Measurements from ENCODE around the gene SLAMF1.
"Not testable (repeated sequence)": the region's sequence is repeated elsewhere in the genome, so short reads cannot be mapped to it uniquely, and the experiment has no call there.

SLAMF1 gene, protein sequence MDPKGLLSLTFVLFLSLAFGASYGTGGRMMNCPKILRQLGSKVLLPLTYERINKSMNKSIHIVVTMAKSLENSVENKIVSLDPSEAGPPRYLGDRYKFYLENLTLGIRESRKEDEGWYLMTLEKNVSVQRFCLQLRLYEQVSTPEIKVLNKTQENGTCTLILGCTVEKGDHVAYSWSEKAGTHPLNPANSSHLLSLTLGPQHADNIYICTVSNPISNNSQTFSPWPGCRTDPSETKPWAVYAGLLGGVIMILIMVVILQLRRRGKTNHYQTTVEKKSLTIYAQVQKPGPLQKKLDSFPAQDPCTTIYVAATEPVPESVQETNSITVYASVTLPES

DNA sequence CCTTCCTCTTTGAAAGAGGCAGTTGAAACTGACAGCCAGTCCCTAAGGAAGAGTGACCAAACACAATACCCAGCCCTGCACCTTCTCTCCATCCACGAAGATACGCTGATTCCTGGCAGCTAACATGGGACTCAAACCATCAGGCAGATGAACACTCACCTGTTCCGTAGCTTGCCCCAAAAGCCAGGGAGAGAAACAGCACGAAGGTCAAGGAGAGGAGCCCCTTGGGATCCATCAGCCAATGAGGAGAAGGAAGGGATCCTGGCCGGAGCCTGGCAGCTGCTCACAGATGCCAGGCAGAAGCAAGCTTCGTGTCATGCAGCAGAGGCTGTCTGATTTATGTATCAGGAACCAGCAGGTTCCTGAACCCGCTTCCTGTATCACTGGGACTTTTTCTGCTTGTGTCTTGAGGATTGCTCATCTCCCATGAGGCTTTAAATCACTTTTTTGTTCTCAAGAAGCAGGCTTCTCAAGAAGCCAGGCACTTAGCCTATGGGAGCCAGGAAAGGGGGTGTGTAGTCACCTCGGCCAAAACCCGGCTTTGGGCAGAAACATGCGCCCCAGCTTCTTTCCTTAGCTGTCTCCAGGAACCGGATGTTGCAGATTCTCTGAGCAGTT is at the start of gene SLAMF1:
TSS of gene SLAMF1 (minus strand) at position 334 of the 618 bp plus-strand sequence. CDS start at position 235, 99 bp downstream.
- DNase-seq (ENCODE audit: low read depth in 2 of 2): no peak

GRCh38 chr1:160692390-160692789 is 45.5 kb upstream of the SLAMF1 start:
- not testable (repeated sequence) for DNase-seq (ENCODE audit: low read depth in 2 of 2)

DNA sequence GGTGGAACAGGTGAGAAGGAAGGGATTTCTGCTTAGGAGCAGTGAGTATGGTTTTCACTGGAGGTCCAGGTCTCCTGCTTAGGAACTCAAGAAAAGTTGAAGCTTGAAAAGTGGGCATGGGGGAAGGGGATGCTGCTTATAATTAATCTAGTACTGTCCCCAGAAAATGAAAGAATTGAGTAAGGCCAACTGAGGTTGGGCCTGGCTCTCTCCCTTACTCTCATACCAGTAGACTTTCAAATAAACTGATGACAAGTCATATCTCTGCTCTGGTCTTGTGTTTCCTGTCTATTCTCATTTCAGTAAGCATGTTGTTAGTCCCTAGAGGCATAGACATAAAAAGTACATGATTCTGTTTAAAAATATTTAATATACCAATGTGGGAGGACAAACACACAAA is 38.4 kb upstream of the SLAMF1 start:
- DNase-seq (ENCODE audit: low read depth in 2 of 2): no peak

GRCh38 chr1:160682983-160683865 is 36.4 kb upstream of the SLAMF1 start:
- no peak for DNase-seq (ENCODE audit: low read depth in 2 of 2)

DNA sequence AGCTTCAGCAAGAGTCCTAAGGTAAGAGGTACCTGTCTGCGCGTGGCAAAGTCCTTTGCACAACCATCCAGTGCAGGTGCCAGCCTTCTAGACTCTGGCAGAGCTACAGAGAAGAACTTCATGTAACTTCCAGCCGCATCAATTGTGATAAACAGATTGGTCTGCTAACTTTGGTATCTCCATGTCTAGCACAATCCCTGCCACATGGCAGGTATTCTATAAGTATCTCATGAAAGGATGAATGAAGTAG is 35.0 kb upstream of the SLAMF1 start:
- no peak for DNase-seq (ENCODE audit: low read depth in 2 of 2)

GRCh38 chr1:160681066-160681890 is 34.4 kb upstream of the SLAMF1 start:
- DNase-seq (ENCODE audit: low read depth in 2 of 2): peak; percentile 72 to 85

- DNase-seq (ENCODE audit: low read depth in 2 of 2): no peak
Measured at GRCh38 chr1:160680399-160680798, 33.6 kb upstream of the SLAMF1 start.

GRCh38 chr1:160679893-160680292 is 33.0 kb upstream of the SLAMF1 start:
- no peak for DNase-seq (ENCODE audit: low read depth in 2 of 2)

DNA sequence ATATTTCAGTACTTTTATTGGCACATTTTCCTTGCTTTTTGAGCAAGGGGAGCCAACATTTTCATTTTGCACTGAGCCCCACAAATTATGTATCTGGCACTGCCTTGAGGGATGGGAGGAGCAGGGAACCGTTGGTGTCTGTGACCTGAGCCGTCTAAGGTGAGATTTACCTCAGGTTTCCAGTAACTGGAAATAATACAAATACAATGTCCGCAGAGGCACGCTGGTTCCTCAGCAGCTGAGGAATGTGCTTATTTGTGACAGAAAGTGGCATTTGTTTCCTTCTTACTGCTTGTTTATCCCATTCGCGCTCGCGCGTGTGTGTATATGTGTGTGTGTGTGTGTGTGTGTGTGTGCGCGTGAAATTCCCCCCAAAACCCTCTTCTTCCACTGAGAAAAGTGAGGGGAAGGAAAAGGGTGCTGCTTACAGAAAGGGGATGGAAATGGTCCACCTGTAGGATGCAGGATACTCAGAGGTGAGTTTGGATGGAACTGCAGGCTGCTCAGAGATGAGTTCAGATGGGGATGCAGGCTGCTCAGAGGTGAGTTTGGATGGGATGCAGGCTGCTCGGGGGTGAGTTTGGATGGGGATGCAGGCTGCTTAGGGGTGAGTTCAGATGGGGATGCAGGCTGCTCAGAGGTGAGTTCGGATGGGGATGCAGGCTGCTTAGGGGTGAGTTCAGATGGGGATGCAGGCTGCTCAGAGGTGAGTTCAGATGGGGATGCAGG is 30.2 kb upstream of the SLAMF1 start:
- no peak for DNase-seq (ENCODE audit: low read depth in 2 of 2)

DNA sequence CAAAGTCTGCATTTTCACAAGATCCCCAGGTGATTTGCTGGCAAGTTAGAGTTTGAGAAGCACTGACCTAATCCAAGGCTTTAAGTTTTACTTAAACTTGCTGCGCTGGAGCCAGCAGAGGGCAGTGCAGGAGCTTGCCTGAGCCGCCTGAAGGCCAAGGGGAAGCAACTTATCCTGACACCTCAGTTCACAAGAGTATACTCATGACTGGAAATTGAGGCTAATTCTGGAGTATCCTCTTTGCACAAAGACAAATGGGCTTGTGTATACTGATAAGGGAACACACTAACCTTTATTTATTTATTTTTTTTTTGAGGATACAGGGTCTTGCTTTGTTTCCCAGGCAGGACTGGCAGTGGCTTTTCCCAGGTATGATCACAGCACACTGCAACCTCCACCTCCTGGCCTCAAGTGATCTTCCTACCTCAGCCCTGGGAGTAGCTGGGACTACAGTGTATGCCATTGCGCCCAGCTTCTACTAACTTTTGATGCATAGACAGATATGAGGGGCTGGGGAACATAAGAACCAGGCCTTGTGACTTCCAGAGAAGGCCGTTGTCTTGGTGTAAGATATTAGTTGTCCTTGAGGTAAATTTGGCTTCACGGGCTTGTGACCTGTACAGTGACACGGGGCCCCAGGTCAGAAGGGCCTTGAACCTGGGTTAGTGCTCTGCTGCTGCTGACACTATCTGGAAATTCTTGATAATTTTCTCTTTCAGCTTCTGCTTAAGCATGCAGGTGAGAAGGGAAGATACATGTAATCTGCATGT is 29.0 kb upstream of the SLAMF1 start:
- DNase-seq (ENCODE audit: low read depth in 2 of 2): peak; percentile 39 to 50

DNA sequence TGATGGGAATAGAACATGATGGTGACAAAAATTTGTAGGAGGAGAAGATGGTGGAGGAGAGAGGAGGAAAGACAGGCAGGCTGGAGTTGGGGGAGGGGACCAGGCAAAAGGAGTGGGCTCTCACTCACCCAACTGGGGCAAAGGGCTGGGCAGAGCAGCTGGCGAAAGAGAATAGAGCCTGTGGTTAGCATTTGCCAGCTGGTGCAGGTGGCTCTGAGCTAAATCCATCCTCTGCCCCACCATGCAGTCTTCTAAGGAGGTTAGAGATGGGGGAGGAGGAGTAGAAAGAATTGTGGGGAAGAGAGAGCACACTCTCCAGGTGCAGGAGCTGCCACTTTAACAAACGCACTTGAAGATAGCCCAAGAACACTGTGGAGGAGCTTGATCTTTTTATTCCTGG is 27.6 kb upstream of the SLAMF1 start:
- no peak for DNase-seq (ENCODE audit: low read depth in 2 of 2)

- DNase-seq (ENCODE audit: low read depth in 2 of 2): no peak
Measured at GRCh38 chr1:160672789-160673695, 26.2 kb upstream of the SLAMF1 start.

GRCh38 chr1:160671603-160672517 is 25.0 kb upstream of the SLAMF1 start:
- no peak for DNase-seq (ENCODE audit: low read depth in 2 of 2)

- no peak for DNase-seq (ENCODE audit: low read depth in 2 of 2)
Measured at GRCh38 chr1:160670701-160671100, 23.9 kb upstream of the SLAMF1 start.

GRCh38 chr1:160669802-160670201 is 23.0 kb upstream of the SLAMF1 start:
- DNase-seq (ENCODE audit: low read depth in 2 of 2): no peak

DNA sequence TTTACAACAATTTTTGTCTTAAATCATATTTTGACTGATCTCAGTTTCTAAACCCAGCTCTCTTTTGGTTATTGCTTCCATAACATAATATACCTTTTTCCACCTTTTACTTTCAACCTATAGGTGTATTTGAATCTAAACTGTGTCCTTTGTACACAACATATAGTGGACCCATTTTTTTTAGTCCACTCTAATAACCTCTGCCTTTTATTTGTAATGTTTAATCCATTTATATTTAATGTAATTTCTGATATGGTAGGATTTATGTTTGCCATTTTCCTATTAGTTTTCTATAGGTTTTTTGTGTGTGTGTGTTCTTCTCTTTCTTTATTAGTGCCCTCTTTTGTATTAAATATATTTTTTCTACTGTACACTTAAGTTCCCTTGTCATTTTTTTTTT is 22.4 kb upstream of the SLAMF1 start:
- no peak for DNase-seq (ENCODE audit: low read depth in 2 of 2)

GRCh38 chr1:160667896-160668295 is 21.1 kb upstream of the SLAMF1 start:
- no peak for DNase-seq (ENCODE audit: low read depth in 2 of 2)

DNA sequence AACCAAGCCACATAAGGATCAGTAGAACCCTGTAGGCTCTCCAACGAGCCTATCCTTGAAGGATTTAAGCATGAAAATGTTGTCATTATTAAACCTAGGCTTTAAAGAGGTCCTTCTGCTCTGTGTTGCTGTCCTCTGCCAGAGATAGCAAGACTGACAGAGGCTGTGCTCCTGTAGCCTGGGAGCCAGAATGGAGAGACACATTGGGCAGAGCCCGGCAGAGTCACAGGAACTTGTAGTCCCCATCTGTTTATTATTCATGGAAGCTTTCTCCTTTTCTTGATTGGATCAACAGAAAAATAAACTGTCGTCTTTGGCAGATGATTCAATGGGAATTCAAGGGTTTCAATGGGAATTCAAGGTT is 19.2 kb upstream of the SLAMF1 start:
- no peak for DNase-seq (ENCODE audit: low read depth in 2 of 2)

All from stimulated activated CD4-positive, alpha-beta T cell treated with anti-CD3 and anti-CD28 coated beads, Interleukin-1b, Interleukin-23, amount 100 ng/mL, for 1 hour (primary cell).